IMR-90 (cell line): ENCODE data around the gene GPC4. TPM values are rescaled to one million over a fixed set of nuclear protein-coding genes. Genes with fewer than 3 reads are reported as not detected.

Experiments used
- ATAC-seq: fragments of 200-7000 bp; cut with Tn5 transposase; 2 replicates; pipeline ENCODE4 v1.9.1; 2020; ENCODE audit warnings: low read depth, mild to moderate bottlenecking, moderate library complexity
- BruUV-seq: library from RNA; stranded (reverse); fragments of 400-500 nt; replicated peaks from 2 replicates; lab custom pipeline; 2021; lab: Mats Ljungman, UMichigan
- CTCF ChIA-PET: fragments of 300-600 bp; formaldehyde crosslinking; extraction: SDS; loops from one replicate; lab custom pipeline; 2021; ENCODE audit warnings: antibody characterized with exemption; lab: Yijun Ruan, JAX
- POLR2A ChIA-PET: fragments of 300-600 bp; sonication (Branson Sonifier 250); formaldehyde crosslinking; loops from one replicate; lab custom pipeline; 2022; ENCODE audit warnings: antibody characterized with exemption; ENCODE audit not compliant: unreplicated experiment; lab: Charles Lee
- DNase-seq: peaks from one replicate; pipeline ENCODE4 v3.0.0; 2013
- H2AFZ ChIP-seq: replicated peaks from 2 replicates; pipeline ENCODE3; 2013; ENCODE audit warnings: low read length, mild to moderate bottlenecking; ENCODE audit not compliant: poor library complexity
- H2AK5ac ChIP-seq: 2 replicates; pipeline ENCODE4 v1.6.1; 2013; ENCODE audit warnings: low read depth, low read length, inconsistent platforms
- H2AK9ac ChIP-seq: replicated peaks from 2 replicates; pipeline ENCODE3; 2013; ENCODE audit warnings: mild to moderate bottlenecking, low read depth, low read length, moderate library complexity; ENCODE audit not compliant: poor library complexity
- H2BK120ac ChIP-seq: 2 replicates; pipeline ENCODE4 v1.6.1; 2013; ENCODE audit warnings: low read depth, low read length, inconsistent platforms
- H2BK15ac ChIP-seq: 3 replicates; pipeline ENCODE4 v1.6.1; 2013; ENCODE audit warnings: low read depth, low read length, inconsistent platforms
- H2BK20ac ChIP-seq: 2 replicates; pipeline ENCODE4 v1.6.1; 2013; ENCODE audit warnings: low read depth, mild to moderate bottlenecking, inconsistent platforms, low read length, moderate library complexity
- H2BK5ac ChIP-seq: 2 replicates; pipeline ENCODE4 v1.6.1; 2013; ENCODE audit warnings: mild to moderate bottlenecking, low read depth, low read length, inconsistent platforms; ENCODE audit not compliant: poor library complexity, severe bottlenecking
- H3K14ac ChIP-seq: replicated peaks from 2 replicates; pipeline ENCODE4 v1.6.1; 2013; ENCODE audit warnings: low read depth, low read length, inconsistent platforms
- H3K18ac ChIP-seq: 2 replicates; pipeline ENCODE4 v1.6.1; 2013; ENCODE audit warnings: low read depth, low read length, control low read depth
- H3K23ac ChIP-seq: 2 replicates; pipeline ENCODE4 v1.6.1; 2013; ENCODE audit warnings: low read depth, low read length, inconsistent platforms
- H3K27ac ChIP-seq: 2 replicates; pipeline ENCODE4 v1.5.1; 2013; ENCODE audit warnings: mild to moderate bottlenecking, control low read depth, low read length; ENCODE audit not compliant: insufficient read depth
- H3K27me3 ChIP-seq: 2 replicates; pipeline ENCODE4 v1.6.1; 2013; ENCODE audit warnings: low read length; ENCODE audit not compliant: control insufficient read depth, insufficient read depth
- H3K36me3 ChIP-seq: 2 replicates; pipeline ENCODE4 v1.6.1; 2013; ENCODE audit warnings: low read length, mixed read lengths; ENCODE audit not compliant: control insufficient read depth, insufficient read depth
- H3K4ac ChIP-seq: 2 replicates; pipeline ENCODE4 v1.6.1; 2013; ENCODE audit warnings: low read depth, low read length, inconsistent platforms
- H3K4me1 ChIP-seq: 2 replicates; pipeline ENCODE4 v1.6.1; 2013; ENCODE audit warnings: low read length, mixed read lengths; ENCODE audit not compliant: control insufficient read depth, insufficient read depth
- H3K4me2 ChIP-seq: 2 replicates; pipeline ENCODE4 v1.6.1; 2013; ENCODE audit warnings: low read depth, mild to moderate bottlenecking, control low read depth, low read length, moderate library complexity
- H3K4me3 ChIP-seq: 2 replicates; pipeline ENCODE4 v1.5.1; 2013; ENCODE audit warnings: low read depth, mild to moderate bottlenecking, control low read depth, low read length, moderate library complexity; ENCODE audit not compliant: insufficient read depth
- H3K56ac ChIP-seq: 2 replicates; pipeline ENCODE4 v1.6.1; 2013; ENCODE audit warnings: low read length, inconsistent platforms; ENCODE audit not compliant: insufficient read depth; ENCODE audit errors: extremely low read depth
- H3K79me1 ChIP-seq, 2 experiments: 2 replicates each; pipeline ENCODE4 v1.6.1; 2013; ENCODE audit warnings: low read length in 2 of 2, inconsistent platforms in 1 of 2, low read depth in 1 of 2
- H3K9ac ChIP-seq: 2 replicates; pipeline ENCODE4 v1.6.1; 2013; ENCODE audit warnings: low read depth, low read length, control low read depth
- H3K9me1 ChIP-seq: 2 replicates; pipeline ENCODE4 v1.6.1; 2013; ENCODE audit warnings: low read length, inconsistent platforms; ENCODE audit not compliant: insufficient read depth
- H3K9me3 ChIP-seq: 2 replicates; pipeline ENCODE4 v1.6.1; 2013; ENCODE audit warnings: low read length; ENCODE audit not compliant: control insufficient read depth, insufficient read depth
- H4K20me1 ChIP-seq: 2 replicates; pipeline ENCODE4 v1.6.1; 2013; ENCODE audit warnings: low read length, inconsistent platforms; ENCODE audit not compliant: insufficient read depth
- H4K5ac ChIP-seq: 2 replicates; pipeline ENCODE4 v1.6.1; 2013; ENCODE audit warnings: mild to moderate bottlenecking, low read depth, low read length, control low read depth
- H4K8ac ChIP-seq, 2 experiments: 2 replicates each; pipeline ENCODE4 v1.6.1; 2013; ENCODE audit warnings: low read depth in 2 of 2, low read length in 2 of 2, control low read depth in 1 of 2, inconsistent platforms in 1 of 2
- H4K91ac ChIP-seq: 2 replicates; pipeline ENCODE4 v1.6.1; 2013; ENCODE audit warnings: low read depth, low read length, inconsistent platforms; ENCODE audit not compliant: insufficient read depth
- BHLHE40 ChIP-seq: fragments of 150-350 bp; IDR thresholded peaks from 2 replicates; pipeline ENCODE4 v1.6.1; 2016; ENCODE audit warnings: mild to moderate bottlenecking, low read depth, low read length
- CEBPB ChIP-seq: IDR thresholded peaks from 2 replicates; pipeline ENCODE4 v1.6.1; 2012; ENCODE audit warnings: low read depth, low read length, improper control_type of control experiment
- CHD1 ChIP-seq: IDR thresholded peaks from 2 replicates; pipeline ENCODE4 v1.6.1; 2012; ENCODE audit warnings: low read depth, low read length, improper control_type of control experiment
- CTCF ChIP-seq: conservative IDR thresholded peaks from 2 replicates; pipeline ENCODE4 v1.5.1; 2012; ENCODE audit warnings: mild to moderate bottlenecking, low read depth, low read length, improper control_type of control experiment
- FOS ChIP-seq: fragments of 150-350 bp; IDR thresholded peaks from 2 replicates; pipeline ENCODE4 v1.6.1; 2016; ENCODE audit warnings: low read depth, low read length
- MAFK ChIP-seq: IDR thresholded peaks from 2 replicates; pipeline ENCODE4 v1.6.1; 2012; ENCODE audit warnings: low read depth, low read length, improper control_type of control experiment
- MAZ ChIP-seq: IDR thresholded peaks from 2 replicates; pipeline ENCODE4 v1.6.1; 2012; ENCODE audit warnings: low read depth, mild to moderate bottlenecking, low read length, improper control_type of control experiment, moderate library complexity, borderline replicate concordance
- MXI1 ChIP-seq: IDR thresholded peaks from 2 replicates; pipeline ENCODE4 v1.6.1; 2012; ENCODE audit warnings: low read depth, mild to moderate bottlenecking, low read length, moderate library complexity, borderline replicate concordance
- NFE2L2 ChIP-seq: fragments of 150-350 bp; IDR thresholded peaks from 2 replicates; pipeline ENCODE4 v1.6.1; 2016; ENCODE audit warnings: low read depth, mild to moderate bottlenecking, low read length
- POLR2A ChIP-seq: IDR thresholded peaks from 2 replicates; pipeline ENCODE4 v1.6.1; 2012; ENCODE audit warnings: mild to moderate bottlenecking, low read depth, low read length
- RAD21 ChIP-seq: IDR thresholded peaks from 2 replicates; pipeline ENCODE4 v1.6.1; 2012; ENCODE audit warnings: low read length, improper control_type of control experiment
- RCOR1 ChIP-seq: IDR thresholded peaks from 2 replicates; pipeline ENCODE4 v1.6.1; 2012; ENCODE audit warnings: mild to moderate bottlenecking, low read length, improper control_type of control experiment; ENCODE audit not compliant: insufficient replicate concordance
- RFX5 ChIP-seq: IDR thresholded peaks from 2 replicates; pipeline ENCODE4 v1.8.0; 2012; ENCODE audit warnings: low read depth, mild to moderate bottlenecking, low read length, moderate library complexity
- SMC3 ChIP-seq: fragments of 150-350 bp; IDR thresholded peaks from 2 replicates; pipeline ENCODE4 v1.6.1; 2016; ENCODE audit warnings: low read depth, mild to moderate bottlenecking, antibody characterized with exemption, low read length, moderate library complexity
- WGBS, 2 experiments: methylation state at CpG; one replicate each; pipeline versions ENCODE4 v1.1.5 to v1.1.7; 2013; ENCODE audit warnings: missing lambda C conversion rate in 2 of 2; ENCODE audit not compliant: insufficient read length in 1 of 2; ENCODE audit errors: extremely low coverage in 2 of 2; 5-methylcytosine and 5-hydroxymethylcytosine counted together
- dilution Hi-C: fragments of 300-500 bp; cut with HindIII; formaldehyde crosslinking; loops from one replicate; pipeline ENCODE4 v1.14.3; 2018; ENCODE audit warnings: low sequenced_read_pairs; ENCODE audit not compliant: unreplicated experiment
- in situ Hi-C: fragments of 300-500 bp; cut with MboI; formaldehyde crosslinking; loops from 3 replicates; pipeline ENCODE4 v1.14.3; 2019; ENCODE audit warnings: low sequenced_read_pairs, inconsistent platforms, mixed read lengths
- intact Hi-C: fragments of 100-400 bp; cut with micrococcal nuclease; formaldehyde crosslinking; loops from 2 replicates; pipeline ENCODE4 v1.10.0; 2022
- polyA plus RNA-seq, 3 experiments: library from polyadenylated mRNA; depleted of rRNA; stranded (reverse); fragments of >200 nt; gene quantifications; 2 replicates each; pipeline ENCODE4 v1.2.3, GENCODE V29; 2012; ENCODE audit warnings: low replicate concordance in 1 of 3
- total RNA-seq: library from RNA; depleted of rRNA; stranded (reverse); fragments of >200 nt; gene quantifications from 2 replicates; pipeline ENCODE4 v1.2.3, GENCODE V29; 2012
- TF ChIP-seq, protein P1 (sequence below): fragments of 150-350 bp; IDR thresholded peaks from 2 replicates; pipeline ENCODE4 v1.6.1; 2017; ENCODE audit warnings: mild to moderate bottlenecking, antibody characterized with exemption, low read length, low read depth
- TF ChIP-seq, protein P2 (sequence below): fragments of 150-350 bp; IDR thresholded peaks from 2 replicates; pipeline ENCODE4 v1.6.1; 2016; ENCODE audit warnings: low read depth, mild to moderate bottlenecking, low read length, moderate library complexity, borderline replicate concordance

Gene GPC4
- total and polyA plus RNA-seq, 2 of the 4 experiments (the other 2 are of a cell fraction) = 0.54 to 1.6 TPM

DNA sequence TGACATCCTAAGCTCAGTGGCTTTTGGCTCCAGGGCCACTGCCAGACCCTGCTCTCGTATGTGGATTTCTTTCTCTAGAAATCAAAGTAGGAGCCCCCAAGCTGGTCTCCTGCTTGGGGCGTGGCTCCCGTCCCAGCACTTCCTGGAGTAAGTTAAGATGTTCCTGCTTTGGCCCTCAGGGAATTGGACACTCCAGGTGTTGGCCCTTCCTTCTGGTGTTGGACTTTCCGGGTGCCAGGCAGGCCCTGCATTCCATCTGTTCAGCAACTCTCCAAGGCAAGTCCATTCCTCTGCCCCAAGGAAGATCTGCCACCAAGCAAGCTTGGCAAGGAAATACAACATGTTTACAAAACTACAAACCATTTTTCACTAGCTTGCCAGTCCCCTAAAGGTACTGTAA lies 22.1 kb upstream of the GPC4 start:
- TF ChIP-seq RFX5 (no peak), NFE2L2 (no peak), BHLHE40 (no peak), RAD21 (no peak), MAZ (no peak), SMC3 (no peak), CEBPB (no peak), CTCF (no peak), RCOR1 (no peak), MAFK (no peak), CHD1 (no peak), MXI1 (no peak), POLR2A (no peak), FOS (no peak)
- TF ChIP-seq, protein P1, sequence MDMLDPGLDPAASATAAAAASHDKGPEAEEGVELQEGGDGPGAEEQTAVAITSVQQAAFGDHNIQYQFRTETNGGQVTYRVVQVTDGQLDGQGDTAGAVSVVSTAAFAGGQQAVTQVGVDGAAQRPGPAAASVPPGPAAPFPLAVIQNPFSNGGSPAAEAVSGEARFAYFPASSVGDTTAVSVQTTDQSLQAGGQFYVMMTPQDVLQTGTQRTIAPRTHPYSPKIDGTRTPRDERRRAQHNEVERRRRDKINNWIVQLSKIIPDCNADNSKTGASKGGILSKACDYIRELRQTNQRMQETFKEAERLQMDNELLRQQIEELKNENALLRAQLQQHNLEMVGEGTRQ = no peak
- TF ChIP-seq, protein P2, sequence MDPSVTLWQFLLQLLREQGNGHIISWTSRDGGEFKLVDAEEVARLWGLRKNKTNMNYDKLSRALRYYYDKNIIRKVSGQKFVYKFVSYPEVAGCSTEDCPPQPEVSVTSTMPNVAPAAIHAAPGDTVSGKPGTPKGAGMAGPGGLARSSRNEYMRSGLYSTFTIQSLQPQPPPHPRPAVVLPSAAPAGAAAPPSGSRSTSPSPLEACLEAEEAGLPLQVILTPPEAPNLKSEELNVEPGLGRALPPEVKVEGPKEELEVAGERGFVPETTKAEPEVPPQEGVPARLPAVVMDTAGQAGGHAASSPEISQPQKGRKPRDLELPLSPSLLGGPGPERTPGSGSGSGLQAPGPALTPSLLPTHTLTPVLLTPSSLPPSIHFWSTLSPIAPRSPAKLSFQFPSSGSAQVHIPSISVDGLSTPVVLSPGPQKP = no peak

More for the DNA sequence above, 22.1 kb upstream of the GPC4 start:
- H3K56ac ChIP-seq = no peak overlapping the region
- H2AK9ac ChIP-seq = no peak overlapping the region
- H3K4me1 ChIP-seq = no peaks in the 10 kb centered on the region
- 51% methylated on average over 2 of the region's 4 CpGs; no CpG with 5 or more reads in 1 of the 2 experiments for WGBS, 2 experiments
- no peak overlapping the region for H2BK20ac ChIP-seq
- H3K4me2 ChIP-seq = no peak overlapping the region
- BruUV-seq = no TSS peak
- no peak overlapping the region for H4K5ac ChIP-seq
- H3K23ac ChIP-seq = no peak overlapping the region
- H3K18ac ChIP-seq = no peak overlapping the region
- H3K36me3 ChIP-seq = no peaks in the 10 kb centered on the region
- ChIA-PET POLR2A (no interaction called here), CTCF (no interaction called here)
- peaks cover 4% of the 10 kb centered on the region for H3K27me3 ChIP-seq
- no peak overlapping the region for H4K91ac ChIP-seq
- H2BK5ac ChIP-seq = no peak overlapping the region
- H3K9me3 ChIP-seq = no peaks in the 10 kb centered on the region
- H3K4ac ChIP-seq = no peak overlapping the region
- no peak overlapping the region for H2AK5ac ChIP-seq
- H3K27ac ChIP-seq = no peak overlapping the region
- no peak overlapping the region for H2AFZ ChIP-seq
- no peaks in the 10 kb centered on the region for H3K9me1 ChIP-seq
- H4K8ac ChIP-seq = no peak overlapping the region
- no peak overlapping the region for H3K9ac ChIP-seq
- intact Hi-C loops (no loop called here), in situ Hi-C loops (no loop called here), dilution Hi-C loops (no loop called here)
- DNase-seq = no peak
- no peak overlapping the region for H3K4me3 ChIP-seq
- H4K20me1 ChIP-seq = no peaks in the 10 kb centered on the region
- ATAC-seq = no peak
- no peak overlapping the region for H2BK15ac ChIP-seq
- H2BK120ac ChIP-seq = no peak overlapping the region
- no peaks in the 10 kb centered on the region for H3K79me1 ChIP-seq
- H3K14ac ChIP-seq = no peak overlapping the region
